Epithelial cell of esophagus (primary cell): ENCODE data around the gene MVB12B.

Source experiments
- DNase-seq: peaks from one replicate; pipeline ENCODE4 v3.0.0; 2010; ENCODE audit warnings: low read depth
- H3K4me3 ChIP-seq: 2 replicates; pipeline ENCODE4 v1.5.1; 2011; ENCODE audit warnings: mild to moderate bottlenecking, low read length, control low read depth
- TF ChIP-seq, protein P1 (sequence below): IDR thresholded peaks from 2 replicates; pipeline ENCODE4 v1.5.1; 2011; ENCODE audit warnings: low read depth, mild to moderate bottlenecking, low read length, control low read depth, inconsistent platforms; ENCODE audit not compliant: insufficient read depth; ENCODE audit errors: missing control alignments

The MVB12B gene

DNA sequence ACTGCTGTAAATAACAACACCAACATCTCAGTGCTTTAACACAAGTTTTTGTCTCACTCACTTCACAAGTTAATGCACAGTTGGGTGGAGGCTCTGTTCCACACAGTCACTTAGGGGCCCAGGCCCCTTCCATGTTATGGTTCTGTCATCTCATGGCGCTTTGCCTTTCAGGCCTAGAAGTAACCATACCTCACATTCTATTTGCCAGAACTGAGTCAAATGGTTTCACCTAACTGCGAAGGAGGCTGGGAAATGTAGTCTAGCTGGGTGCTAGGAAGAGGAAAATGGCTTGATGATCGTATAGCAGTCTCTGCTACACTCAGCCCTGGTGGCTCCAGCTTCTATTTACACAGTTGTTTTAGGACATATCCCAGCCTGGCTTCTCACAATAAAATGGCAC, 23.1 kb upstream of the MVB12B start:
- no peak overlapping the region for H3K4me3 ChIP-seq
- TF ChIP-seq, protein P1, sequence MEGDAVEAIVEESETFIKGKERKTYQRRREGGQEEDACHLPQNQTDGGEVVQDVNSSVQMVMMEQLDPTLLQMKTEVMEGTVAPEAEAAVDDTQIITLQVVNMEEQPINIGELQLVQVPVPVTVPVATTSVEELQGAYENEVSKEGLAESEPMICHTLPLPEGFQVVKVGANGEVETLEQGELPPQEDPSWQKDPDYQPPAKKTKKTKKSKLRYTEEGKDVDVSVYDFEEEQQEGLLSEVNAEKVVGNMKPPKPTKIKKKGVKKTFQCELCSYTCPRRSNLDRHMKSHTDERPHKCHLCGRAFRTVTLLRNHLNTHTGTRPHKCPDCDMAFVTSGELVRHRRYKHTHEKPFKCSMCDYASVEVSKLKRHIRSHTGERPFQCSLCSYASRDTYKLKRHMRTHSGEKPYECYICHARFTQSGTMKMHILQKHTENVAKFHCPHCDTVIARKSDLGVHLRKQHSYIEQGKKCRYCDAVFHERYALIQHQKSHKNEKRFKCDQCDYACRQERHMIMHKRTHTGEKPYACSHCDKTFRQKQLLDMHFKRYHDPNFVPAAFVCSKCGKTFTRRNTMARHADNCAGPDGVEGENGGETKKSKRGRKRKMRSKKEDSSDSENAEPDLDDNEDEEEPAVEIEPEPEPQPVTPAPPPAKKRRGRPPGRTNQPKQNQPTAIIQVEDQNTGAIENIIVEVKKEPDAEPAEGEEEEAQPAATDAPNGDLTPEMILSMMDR, result no peak
- peak; percentile 11 for DNase-seq

DNA sequence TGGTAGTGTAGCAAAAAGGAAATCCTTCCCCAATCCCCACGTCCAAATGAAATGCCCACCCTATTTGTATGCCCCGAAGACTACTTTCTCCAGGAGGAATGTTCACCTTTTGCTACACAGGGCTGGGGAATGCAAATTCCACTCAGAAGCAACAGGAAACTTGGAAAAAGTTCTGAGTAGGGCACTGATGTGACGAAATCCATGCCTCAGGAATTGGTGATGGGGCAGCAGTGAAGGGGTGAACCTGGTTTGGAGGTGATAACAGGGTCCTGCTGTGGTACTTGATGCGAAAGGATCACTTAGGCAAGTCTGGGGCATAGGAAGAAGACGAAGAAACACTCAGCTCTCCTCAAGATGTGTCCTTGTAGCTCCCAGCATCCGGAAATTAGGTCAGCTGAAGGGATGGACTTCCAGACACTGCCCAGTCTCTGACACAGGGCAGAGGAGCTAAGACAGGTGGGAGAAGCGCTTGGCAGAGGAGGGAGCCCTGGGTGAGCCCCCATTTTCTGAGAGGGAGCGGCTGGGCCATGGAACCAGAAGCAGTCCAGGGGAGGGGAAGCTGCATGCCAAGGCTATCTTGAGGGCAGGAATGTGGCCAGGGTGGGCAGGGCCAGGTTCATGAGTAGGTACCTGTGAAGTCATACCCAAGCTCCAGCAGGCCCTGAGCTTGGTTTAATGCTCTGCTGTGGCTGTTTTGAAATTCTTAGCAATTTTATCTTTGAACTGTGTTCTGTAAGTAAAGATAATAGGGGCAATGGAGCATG, 22.2 kb upstream of the MVB12B start:
- no peak for DNase-seq
- H3K4me3 ChIP-seq, result no peak overlapping the region
- TF ChIP-seq, protein P1, result no peak

DNA sequence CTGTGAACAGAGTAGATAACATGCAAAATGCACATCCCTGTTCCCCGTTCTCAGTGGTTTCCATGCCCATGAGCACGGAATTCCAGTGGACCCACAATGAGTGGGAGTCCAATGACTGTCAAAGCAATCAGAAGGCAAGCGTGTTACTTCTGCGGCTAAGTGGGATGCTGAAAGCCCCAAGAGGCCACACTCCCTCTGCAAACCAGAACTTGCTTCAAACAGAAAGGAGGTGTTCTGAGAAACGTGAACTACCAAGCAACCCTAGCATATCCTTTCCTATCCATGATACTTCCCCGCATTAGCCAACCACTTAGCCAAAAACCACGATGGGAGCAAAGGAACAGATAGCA, 21.7 kb upstream of the MVB12B start:
- TF ChIP-seq, protein P1, result no peak
- no peak for DNase-seq
- no peak overlapping the region for H3K4me3 ChIP-seq

DNA sequence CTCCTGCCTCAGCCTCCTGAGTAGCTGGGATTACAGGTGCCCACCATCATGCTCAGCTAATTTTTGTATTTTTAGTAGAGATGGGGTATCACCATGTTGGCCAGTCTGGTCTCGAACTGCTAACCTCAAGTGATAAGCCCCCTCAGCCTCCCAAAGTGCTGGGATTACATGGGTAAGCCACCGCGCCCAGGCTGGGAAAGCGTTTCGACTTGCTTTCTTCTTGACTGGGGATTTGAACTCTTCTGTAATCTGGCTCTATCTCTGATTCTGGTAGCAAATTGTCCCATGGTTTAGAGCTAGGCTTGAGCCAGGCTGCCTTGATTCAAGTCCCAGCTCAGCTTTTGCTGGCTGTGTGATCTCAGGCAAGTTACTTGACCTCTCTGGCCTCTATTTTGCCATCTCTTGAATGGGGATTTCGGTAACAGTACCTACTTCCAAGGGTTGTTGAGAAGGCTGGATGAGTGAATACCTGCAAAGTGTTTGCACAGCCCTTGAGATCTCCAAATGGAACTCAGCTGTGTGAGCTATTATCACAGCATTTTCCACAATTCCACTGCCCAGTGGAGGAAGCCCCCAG, 20.5 kb upstream of the MVB12B start:
- DNase-seq, result no peak
- TF ChIP-seq, protein P1, result no peak
- H3K4me3 ChIP-seq, result no peak overlapping the region

DNA sequence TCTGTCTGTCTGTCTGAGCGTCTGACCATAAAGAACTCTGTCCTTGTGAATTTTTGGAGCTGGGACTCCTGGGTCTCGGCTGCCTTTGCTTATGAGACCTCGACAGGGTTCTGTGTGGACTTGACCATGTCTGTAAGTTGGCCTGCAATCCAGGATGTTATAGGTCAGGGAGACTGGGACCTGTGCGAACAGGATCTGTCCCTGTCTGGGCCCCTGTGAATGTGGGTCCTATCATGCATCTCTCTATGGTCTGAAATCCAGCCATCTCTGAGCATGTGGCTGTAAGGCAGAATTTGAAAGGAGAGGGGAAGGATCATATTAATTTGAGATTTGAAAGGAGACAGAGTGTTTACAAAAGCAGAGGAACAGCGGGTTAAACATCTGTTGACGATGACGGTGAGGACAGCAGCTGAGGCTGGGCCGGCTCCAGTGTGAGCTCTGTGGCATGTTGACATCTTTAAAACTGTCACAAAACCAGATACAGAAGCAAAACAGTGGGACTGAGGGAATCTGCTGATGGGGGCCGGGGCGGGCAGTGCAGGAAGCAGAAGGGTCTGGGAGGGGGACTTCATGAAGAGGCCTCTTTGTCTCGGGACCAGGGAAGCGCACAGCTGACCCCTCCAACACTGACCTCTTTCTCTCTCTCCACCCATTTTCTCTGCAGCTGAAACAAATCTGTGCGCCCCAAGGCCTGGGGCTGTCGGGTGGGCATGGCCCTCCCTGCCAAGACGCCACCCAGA, 19.1 kb upstream of the MVB12B start:
- no peak overlapping the region for H3K4me3 ChIP-seq
- TF ChIP-seq, protein P1, result no peak
- DNase-seq, result no peak

DNA sequence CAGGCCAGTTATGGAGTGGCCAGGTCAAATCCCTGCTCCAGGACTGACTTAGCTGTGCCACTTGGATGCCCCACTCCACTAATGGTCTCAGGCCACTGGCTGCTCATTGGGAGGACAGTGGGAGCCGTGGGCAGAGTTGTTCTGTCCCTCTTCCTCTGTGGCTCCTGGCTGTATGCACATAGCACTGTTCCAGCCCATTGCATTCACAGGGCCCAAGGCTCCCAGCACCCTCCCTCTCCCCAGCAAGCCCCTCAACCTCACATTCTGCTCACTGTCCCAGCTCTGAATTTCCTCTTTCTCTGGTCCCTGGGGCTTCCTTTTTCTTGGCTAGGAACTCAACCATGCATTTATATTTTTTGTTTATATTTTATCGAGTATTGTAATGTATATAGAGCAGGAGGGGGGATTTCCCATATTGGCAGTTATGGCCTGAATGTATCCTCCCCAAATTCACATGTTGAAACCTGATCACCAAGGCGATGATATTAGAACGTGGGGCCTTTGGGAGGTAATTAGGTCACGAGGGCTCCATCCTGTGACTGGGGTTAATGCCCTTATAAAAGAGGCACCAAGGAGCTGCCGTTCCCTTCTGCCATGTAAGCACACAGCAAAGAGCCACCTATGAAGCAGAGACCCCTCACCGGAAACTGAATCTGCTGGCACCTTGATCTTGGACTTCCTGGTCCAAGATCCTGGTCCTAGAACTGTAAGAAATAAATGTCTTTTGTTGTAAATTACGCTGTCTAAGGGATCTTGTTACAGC, 17.0 kb upstream of the MVB12B start:
- H3K4me3 ChIP-seq, result no peak overlapping the region
- TF ChIP-seq, protein P1, result no peak
- DNase-seq, result no peak
